ENCODE results near the gene RND3.

The RND3 gene

GRCh38 chr2:150474326-150475074 lies 13.0 kb downstream of the RND3 start:
- DNase-seq: no peak

DNA sequence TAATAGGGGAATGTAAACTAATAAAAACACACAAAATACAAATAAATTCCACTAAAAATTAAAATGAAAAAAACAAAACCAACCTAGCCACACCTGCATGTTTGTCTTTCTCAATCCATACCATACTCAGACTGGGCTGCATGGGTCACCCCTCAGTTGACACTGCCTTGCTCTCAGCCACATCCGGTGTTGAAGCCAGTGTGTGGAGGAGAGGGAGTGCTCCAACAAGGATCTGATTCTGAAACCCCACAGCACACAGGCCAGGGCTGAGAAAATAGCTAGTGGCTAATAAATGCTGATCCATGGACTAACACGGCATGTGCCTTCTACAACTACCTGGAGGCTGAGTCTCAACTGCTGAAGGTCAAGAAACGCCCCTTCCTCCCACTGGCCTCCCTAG lies 13.7 kb downstream of the RND3 start:
- no peak for DNase-seq

- DNase-seq: no peak
Observed at GRCh38 chr2:150472511-150472899, 15.0 kb downstream of the RND3 start.

GRCh38 chr2:150471813-150472510 lies 15.5 kb downstream of the RND3 start:
- DNase-seq: no peak

DNA sequence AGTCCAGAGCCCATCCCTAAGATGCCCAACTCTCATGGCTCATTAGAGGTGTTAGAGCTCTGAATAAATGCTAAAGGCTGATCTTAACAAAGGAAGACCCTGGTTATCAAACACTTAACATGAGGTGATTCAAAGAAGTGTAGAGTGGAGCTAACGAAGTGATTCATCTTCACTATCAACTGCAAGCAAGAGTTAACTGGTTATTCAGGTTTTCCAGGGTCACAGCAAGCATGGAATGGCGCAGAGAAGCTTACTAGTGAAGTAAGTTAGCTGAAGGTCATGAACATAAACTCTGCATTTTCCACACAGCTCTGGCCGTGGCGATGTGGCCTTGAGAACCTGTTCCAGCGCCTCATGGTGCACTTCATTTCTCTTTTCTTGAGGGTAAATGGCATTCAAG lies 17.0 kb downstream of the RND3 start:
- DNase-seq: no peak

GRCh38 chr2:150469706-150470274 lies 17.7 kb downstream of the RND3 start:
- no peak for DNase-seq

- no peak for DNase-seq
Observed at GRCh38 chr2:150468350-150468960, 19.0 kb downstream of the RND3 start.

- no peak for DNase-seq
Observed at GRCh38 chr2:150467621-150467963, 19.9 kb downstream of the RND3 start.

DNA sequence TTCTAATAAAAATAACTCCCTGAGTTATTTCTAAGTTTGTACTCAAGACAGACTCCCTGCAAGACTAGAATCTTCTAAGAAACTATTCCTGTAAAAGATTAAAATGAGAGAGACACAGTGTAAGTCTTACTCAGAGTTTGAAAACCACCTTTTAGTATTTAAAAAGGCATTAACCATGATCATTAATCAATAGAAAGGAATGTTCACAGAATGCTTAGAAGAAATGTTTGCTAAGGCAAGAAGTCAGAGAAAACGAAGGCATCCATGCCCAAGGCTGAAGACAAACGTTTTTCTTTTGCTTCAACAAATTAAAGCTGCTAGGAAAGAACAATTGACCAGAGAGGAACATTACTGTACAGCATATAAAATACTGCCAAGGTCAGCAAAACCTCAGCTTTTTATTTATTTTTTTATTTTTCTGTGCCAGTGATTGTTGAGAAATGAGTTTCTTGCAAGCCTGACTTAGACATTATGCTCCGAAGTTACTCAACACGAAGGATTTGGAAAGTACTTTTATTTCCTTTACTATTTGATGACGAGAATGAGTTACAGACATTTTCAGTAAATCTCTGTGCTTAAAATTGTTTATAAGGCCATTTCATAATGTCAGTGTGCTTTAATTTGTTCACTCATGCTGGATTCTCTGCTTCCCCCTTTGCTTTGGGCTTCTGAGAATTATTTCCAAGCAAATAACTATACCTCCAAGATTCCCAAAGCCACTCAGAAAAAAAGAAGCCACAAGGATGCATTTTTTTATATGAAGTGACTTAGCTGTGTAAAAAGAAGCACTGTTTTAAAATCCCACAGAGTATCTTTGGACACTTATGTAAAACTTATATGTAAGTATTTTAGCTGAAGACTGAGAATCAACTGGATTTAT lies 20.5 kb downstream of the RND3 start:
- DNase-seq: no peak

DNA sequence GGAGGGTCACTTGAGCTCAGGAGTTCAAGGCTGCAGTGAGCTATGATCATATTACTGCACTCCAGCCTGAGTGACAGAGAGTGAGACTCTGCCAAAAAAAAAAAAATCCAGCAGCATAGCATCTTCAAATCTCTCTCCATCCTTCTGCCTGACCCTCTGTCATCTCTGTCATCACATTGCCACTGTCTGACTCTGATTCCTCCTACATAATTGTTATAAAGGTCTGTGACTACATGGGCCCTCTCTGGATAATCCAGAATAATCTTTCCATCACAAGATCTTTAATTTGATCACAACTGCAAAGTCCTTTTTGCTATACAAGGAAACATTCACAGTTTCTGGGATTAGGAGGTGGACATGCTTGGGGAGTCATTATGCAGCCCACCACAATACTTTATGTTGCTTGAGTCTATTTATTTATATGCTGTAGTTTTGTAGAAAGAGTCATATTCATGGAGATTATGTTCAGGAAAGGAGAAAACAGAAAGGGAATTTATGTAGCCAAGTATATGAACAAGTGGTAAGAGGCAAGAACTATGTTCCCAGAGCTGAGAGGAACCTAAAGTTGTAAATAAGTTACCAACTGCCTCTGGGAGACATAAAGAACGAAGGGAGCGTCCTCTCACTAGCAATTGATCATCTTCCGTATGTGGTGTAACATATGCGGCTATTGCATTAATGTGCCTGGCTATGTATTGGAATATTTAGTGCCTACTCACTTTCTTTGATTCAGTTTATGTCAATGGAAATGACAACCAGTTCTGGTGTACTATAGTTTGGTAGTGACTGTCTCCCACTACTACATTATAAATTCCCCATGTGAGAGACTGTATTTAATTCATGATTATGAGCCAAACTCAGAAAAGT lies 21.5 kb downstream of the RND3 start:
- no peak for DNase-seq

DNA sequence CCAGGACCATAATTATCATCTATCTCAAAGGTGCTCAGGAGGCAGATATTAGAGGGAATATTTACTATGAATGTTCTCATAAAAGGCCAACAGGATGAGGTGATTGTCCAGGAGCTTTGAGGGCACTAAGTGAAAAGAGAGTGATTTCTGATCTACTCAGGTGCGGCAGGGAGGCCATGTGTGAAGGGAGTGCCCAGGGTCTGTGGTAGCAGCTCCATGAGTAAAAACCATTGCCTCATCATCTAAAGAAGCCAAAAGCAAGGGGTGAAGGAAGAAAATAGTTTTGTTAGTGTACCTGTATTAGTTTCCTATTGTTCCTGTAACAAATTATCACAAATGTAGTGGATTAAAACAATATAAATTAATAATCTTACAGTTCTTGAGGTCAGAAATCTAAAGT lies 22.5 kb downstream of the RND3 start:
- DNase-seq: no peak

- DNase-seq: no peak
Observed at GRCh38 chr2:150464270-150464669, 23.2 kb downstream of the RND3 start.

GRCh38 chr2:150462770-150463169 lies 24.7 kb downstream of the RND3 start:
- no peak for DNase-seq

DNA sequence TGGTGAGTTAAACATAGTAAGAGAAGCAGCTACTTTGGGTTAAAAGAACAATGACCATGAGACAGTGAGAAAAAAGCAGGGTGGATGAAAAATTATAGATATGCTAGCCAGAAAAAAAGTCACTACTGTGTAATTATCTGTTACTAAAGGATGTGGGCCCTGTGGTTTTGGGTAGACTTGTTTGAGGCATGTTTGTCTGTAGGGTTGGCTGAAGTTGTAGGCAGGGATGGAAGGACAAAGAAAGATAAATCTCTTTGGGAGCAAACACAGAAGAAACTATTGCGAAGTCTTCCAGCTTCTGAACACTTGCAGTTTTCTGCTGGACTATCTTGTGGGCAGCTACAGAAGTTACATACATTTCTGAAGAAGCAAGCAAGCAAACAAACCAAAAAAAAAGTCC lies 28.2 kb downstream of the RND3 start:
- DNase-seq: no peak

- DNase-seq: no peak
Observed at GRCh38 chr2:150450765-150451164, 36.7 kb downstream of the RND3 start.

- no peak for DNase-seq
Observed at GRCh38 chr2:150449856-150450255, 37.6 kb downstream of the RND3 start.

DNA sequence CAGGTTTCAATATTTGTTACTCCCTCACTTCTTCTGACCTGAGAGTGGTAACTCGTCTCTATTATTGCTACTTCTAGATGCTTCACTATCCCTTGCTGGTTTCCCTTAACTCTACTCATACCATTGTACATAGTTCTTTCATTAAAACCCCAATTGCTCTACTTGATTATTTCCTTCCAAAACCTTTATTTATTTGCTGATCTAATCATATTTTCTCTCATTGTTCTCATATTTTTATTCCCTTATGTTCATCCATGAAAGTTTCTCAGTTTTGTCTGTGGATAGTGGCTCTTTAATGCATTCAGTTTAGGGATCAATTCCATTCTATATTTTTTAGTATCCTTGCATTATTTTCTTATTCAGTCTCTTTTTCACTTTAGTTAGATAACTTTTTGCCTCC lies 42.1 kb downstream of the RND3 start:
- no peak for DNase-seq

GRCh38 chr2:150442484-150442883 lies 45.0 kb downstream of the RND3 start:
- DNase-seq: no peak

GRCh38 chr2:150441784-150442183 lies 45.7 kb downstream of the RND3 start:
- DNase-seq: no peak

DNA sequence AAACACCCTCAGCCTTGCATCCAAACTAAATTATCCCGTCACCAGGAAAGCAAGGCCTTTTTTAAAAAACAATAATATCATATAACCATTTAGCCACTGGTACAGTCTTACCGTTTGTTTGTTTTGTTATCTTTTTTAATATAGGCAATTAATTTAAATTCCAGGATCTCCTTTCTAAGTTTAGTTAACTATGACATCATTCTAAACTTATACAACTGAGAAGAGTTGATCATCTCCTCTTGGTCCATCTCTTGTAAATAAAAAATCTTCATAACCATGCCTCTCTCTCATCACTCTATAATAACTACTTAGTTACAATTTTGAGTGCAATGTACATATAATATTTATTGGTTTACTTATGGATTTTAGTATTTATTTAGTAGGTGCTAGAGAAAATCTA lies 46.2 kb downstream of the RND3 start:
- DNase-seq: no peak

GRCh38 chr2:150438654-150439053 lies 48.8 kb downstream of the RND3 start:
- no peak for DNase-seq

DNA sequence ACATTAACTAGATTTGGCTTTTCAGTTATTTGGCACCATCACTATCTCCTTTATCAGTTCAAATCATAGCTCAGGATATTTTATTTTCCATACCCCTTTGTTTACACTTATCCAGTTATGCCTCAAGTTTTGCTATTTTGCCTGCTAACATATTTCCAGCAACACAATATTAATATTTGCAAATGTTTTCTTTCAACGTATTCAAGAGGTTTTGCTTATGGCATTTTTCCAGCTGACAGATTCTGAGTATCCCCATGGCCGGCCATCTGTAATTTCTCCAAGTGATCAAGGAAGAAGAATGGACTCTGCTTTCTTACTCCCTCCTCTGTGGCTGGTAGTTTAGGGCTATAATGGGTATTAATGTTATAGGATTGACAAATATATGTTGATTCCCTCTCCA lies 49.4 kb downstream of the RND3 start:
- DNase-seq: no peak
